NCI-H146 treated with DMSO at 0.1 percent for 48 hours (cell line): ENCODE data around the gene TSN.
"Not testable (repeated sequence)": the region's sequence is repeated elsewhere in the genome, so short reads cannot be mapped to it uniquely, and the experiment has no call there.

Experiments
- DNase-seq: peaks from one replicate; lab custom pipeline; 2025; ENCODE audit not compliant: unreplicated experiment; lab: John Stamatoyannopoulos, UW

TSN gene

GRCh38 chr2:121755237-121756111 lies at the start of gene TSN:
Gene TSN, plus strand, starts transcription at chr2:121755651. Its CDS starts 129 bp downstream, at chr2:121755780.
- peak; percentile 96 for DNase-seq

- no peak for DNase-seq
These were observed 49.5 kb upstream of the TSN start for GRCh38 chr2:121705958-121706357.

- DNase-seq = peak; percentile 75
These were observed 48.0 kb upstream of the TSN start for GRCh38 chr2:121707344-121707919.

GRCh38 chr2:121707920-121708361 lies 47.5 kb upstream of the TSN start:
- DNase-seq = peak; percentile 74

DNA sequence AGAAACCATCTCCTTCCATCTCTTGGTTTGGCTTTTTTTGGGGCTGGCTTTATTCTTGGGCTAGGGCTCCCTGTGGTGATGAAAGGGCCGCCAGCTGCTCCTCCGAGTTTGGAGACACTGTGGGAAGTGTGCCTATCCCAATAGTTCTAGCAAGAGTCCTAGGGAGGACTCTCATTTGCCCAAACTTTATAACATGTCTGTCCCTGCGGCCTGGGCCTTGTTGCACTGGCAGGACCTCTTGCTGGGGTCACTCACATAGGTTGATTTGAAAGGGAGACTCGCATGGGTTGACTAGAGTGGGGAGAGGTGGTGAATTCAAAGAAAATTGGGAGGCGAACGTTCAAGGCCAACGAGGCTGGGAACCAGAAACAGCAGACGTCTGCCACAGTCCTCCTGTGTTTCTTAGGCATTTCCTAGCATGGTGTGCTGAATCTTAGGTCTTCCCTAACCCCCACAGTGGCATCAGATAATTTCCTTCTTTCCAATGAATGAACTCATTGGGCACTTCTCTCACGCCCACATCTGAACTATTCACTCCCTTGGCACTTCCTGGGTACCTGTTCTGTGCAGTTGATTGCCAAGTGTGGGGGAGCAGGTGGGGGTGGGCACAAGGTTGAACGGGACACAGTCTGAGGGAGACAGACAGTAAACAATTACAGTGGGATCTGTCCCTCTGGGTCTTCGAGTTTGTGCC lies 45.5 kb upstream of the TSN start:
- DNase-seq = no peak

DNA sequence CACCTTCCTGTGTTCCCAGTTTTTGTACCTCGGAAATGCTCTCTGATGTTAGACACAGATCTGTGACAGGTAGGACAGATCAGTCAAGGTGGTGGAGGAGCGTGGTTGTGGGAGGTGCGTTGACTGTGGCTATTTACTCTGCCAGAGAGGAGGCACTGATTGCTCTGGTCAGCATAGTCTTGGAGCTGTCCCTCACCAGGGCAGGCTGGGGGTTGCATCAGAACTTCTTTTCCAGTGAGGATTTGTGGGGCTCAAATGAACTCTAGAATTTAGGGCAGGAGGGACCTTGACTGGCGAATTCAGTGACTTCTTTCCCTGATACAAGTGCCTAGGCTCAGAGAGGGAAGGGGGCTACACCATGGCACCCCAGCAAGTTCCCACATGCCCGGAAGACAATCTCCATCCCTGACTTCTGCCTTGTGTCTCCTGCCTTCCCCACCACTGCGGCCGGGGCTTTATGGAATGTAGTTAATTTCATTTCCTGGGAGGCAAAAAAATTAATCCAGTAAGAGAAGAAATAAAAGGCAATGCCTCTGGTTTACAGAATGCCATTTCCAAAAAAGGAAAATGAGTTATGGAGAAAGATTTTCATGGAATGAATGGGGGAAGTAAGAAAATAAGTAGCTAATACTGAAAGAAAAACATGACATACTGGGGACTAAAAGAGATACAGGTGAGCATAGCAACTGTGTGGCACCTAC lies 44.8 kb upstream of the TSN start:
- DNase-seq = no peak

DNA sequence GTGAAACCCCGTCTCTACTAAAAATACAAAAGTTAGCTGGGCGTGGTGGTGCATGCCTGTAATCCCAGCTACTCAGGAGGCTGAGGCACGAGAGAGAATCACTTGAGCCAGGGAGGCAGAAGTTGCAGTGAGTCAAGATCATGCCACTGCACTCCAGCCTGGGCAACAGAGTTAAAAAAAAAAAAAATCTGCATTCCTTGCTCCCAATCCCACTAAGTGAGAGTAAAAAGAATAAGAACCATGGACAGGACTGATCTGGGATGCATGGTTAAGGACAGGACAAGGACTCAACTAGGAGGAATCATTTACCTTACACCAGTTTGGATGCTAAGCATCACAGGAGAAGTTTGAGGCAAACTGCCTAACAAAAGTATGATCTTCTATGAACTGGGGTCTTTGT lies 44.0 kb upstream of the TSN start:
- DNase-seq = not testable (repeated sequence)

- DNase-seq = no peak
These were observed 39.3 kb upstream of the TSN start for GRCh38 chr2:121716126-121716525.

- no peak for DNase-seq
These were observed 37.9 kb upstream of the TSN start for GRCh38 chr2:121717529-121717928.

DNA sequence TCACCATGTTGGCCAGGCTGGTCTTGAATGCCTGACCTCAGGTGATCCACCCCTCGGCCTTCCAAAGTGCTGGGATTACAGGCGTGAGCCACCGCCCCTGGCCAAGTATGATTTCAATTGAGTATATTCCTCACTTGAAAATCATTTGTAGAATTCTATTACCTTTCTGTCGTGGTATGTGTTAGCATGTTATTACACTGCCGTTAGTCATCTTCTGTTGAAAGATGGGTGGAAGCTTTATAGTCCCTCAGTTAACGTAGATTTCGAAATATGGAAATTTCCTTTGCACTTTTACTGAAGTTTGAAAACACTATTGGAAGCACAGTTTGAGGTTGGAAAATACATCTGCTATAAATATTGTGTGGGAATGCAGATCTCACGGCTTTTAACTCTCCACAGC lies 33.5 kb upstream of the TSN start:
- no peak for DNase-seq

- DNase-seq = no peak
These were observed 33.0 kb upstream of the TSN start for GRCh38 chr2:121722479-121722878.

DNA sequence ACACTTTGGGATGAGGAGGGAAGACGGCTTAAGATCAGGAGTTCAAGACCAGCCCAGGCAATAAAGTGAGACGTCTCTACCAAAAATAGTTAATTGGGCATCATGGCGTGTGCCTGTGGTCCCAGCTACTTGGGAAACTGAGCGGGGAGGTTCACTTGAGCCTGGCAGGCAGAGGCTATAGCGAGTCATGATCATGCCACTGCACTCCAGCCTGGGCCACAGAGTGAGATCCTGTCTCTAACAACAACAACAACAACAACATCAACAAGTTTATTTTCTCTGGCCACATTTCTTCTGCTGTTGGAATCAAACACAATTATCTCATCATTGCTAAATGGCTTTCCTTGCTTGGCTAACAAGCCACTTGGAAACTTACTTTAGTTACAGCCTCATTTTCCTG lies 32.1 kb upstream of the TSN start:
- DNase-seq = no peak

- DNase-seq = no peak
These were observed 28.1 kb upstream of the TSN start for GRCh38 chr2:121727332-121727731.

GRCh38 chr2:121727950-121728349 lies 27.5 kb upstream of the TSN start:
- DNase-seq = no peak

GRCh38 chr2:121731366-121731765 lies 24.1 kb upstream of the TSN start:
- no peak for DNase-seq

- DNase-seq = not testable (repeated sequence)
These were observed 20.9 kb upstream of the TSN start for GRCh38 chr2:121734544-121734943.

DNA sequence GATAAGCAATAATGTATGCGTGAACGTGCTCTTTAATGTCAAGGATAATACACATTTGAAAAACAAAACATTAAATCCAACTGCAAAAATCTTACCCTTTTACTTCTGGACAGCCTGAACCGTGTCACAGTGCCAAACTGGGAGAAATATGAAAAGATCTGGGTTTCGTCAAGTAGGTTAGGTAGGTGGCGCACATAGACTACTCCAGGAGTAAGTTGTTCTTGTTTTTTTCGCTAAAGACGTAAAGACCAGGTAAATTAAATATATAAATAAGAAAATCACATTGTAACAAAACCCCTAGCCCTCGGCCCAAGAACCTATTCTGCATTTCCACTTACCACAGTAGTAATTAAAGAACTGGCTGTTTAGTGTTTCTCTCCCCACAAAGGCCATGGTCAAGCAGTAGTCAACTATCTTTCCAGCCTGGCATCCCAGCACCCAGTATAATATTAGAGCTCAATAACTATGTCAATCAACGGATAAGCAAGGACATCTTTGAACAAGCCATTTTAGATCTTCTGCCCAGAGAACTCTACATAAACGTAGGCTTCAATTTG lies 19.9 kb upstream of the TSN start:
- no peak for DNase-seq

DNA sequence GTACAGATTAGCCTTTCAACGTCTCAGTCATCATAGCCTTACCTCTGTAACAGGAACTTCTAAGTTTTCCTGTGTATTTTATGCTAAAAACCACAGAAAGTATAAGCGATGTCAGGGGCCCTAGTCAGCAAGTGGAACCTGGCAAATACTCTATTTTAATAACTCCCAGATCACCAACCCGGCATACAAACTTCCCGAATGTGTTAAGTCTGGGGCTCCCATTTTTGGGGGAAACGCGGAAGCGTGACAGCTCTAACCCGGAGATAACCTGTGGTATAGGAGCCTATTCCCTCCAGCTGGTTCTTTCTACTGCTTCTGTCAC lies 19.4 kb upstream of the TSN start:
- DNase-seq = no peak

DNA sequence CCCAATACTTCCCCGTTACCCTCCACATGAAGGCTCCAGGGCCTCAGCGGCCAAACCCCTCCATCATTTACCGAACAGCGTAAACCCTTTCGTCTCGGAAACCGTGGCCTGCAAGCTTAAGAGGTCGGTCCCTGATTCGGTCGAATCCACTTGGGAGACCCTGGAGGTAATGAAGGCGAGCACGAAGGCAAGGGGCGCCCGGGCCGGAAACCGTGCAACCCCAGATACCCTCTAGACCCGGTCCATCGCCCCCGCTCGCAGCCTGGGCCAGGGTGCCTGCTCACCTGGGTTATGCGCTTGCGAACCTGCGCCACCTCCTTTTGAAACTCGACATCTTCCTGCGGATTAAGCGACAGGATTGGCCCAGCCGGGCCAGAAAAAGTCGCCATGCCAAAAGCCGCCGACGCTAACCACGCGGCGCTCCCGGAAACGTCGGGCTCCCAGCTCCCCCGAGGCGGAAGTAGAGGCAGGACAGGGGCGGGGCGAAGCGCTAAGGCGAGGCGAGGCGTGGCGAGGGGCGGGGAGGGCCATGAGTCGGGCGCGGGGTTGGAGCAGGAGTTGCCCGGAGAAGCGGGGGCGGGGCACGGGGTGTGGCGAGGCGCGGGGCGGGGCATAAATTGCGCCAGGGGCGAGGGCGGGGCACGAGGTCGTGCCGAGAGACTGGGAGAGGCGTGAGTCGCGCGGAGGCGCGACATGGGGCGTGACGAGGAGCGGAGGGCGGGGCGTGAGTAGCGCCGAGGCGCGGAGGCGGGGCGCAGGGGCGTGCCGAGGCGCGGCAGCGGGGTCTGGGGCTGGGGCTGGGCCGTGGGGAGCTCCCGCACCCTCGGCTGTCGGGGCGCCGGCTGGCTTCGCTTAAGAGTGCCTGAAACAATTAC lies 18.8 kb upstream of the TSN start, which contains the start of gene NIFK:
Gene NIFK (minus strand): TSS at position 414 of the 875 bp plus-strand sequence. CDS start 25 bp downstream, at position 389.
- DNase-seq = peak; percentile 93

- no peak for DNase-seq
These were observed 14.5 kb upstream of the TSN start for GRCh38 chr2:121740973-121741372.
